Non-pigmented ciliary epithelial cell (primary cell): ENCODE measurements around the gene JARID2.

Experiments used
- DNase-seq: peaks from one replicate; pipeline ENCODE4 v3.0.0-alpha.2; 2010; ENCODE audit warnings: low read depth

JARID2 gene

DNA sequence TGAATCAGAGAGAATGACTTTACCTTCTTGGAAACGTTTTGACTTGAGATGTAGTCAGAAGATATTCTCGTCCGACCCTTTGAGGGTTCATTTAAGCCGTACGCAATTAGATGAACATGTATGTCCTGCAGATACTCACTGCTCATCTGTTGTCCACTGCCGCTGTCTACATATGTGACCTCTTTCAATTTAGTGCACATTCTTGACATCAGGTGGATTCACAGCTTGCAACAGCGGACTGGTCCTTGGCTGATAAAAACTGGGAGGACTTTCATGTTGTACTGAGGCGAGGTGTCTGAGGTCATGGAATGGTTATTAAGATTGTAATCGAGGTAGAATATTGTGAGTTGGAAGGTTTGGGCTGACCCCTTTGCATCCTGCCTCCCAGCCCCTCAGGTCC is 194.2 kb downstream of the JARID2 start:
- no peak for DNase-seq

GRCh38 chr6:15441215-15441868 is 195.5 kb downstream of the JARID2 start:
- no peak for DNase-seq

DNA sequence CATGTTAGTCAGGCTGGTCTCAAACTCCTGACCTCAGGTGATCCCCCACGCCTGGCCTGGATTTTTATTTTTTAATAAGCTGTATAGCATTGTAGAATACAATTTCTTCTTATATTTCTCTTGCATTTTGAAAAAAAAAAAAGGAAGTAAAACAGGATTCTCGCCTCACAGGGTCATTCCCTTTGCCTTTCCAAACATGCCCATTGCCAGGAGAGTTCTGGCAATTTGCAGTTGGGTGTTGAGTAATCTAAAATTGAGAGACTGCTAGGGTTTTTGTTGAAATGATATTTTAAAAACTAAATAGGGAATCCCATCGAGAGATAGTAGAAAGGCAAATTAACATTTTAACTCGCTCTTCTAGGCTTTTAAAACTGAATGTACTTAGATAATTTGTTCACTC is 196.1 kb downstream of the JARID2 start:
- DNase-seq, result no peak

- no peak for DNase-seq
Measured at GRCh38 chr6:15442467-15442866, 196.6 kb downstream of the JARID2 start.

- peak; percentile 70 for DNase-seq
Measured at GRCh38 chr6:15443119-15443830, 197.4 kb downstream of the JARID2 start.

- no peak for DNase-seq
Measured at GRCh38 chr6:15444081-15444731, 198.3 kb downstream of the JARID2 start.

GRCh38 chr6:15444881-15445280 is 199.0 kb downstream of the JARID2 start:
- DNase-seq, result no peak

DNA sequence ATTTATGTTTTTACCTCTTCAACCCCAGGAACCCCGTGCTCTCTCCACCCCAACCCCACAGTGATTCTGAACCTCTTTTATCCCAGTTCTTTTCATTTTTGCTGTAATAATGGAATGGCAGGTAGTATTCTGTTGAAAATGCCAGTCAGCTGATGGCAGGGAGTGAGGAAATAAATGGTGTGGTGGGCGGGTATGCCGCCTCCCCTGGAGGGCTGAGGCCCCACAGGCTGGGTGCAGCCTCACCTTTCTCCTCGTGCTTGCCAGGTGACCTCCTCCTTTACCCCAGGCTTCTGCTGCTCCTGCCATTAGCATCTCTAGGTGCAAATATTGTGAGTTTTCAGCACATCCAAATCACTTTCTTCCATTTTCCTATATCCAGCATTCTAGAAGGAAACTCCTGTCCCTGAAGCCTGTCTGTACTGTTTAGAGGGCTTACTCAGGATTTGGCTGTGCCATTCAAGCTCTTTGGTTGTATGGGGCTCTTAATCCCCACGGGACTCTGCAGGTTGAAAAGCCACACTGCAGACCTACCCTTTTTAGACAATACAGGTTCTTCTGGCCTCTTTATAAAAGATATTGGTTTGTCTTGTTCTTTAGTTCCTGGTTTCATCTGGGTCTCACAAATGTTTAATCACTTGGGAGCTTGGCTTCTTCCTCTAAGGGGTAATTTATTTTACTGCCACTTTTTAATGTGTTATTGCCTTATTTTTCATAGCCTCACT is 201.8 kb downstream of the JARID2 start:
- no peak for DNase-seq

GRCh38 chr6:15449011-15449410 is 203.1 kb downstream of the JARID2 start:
- DNase-seq, result no peak

DNA sequence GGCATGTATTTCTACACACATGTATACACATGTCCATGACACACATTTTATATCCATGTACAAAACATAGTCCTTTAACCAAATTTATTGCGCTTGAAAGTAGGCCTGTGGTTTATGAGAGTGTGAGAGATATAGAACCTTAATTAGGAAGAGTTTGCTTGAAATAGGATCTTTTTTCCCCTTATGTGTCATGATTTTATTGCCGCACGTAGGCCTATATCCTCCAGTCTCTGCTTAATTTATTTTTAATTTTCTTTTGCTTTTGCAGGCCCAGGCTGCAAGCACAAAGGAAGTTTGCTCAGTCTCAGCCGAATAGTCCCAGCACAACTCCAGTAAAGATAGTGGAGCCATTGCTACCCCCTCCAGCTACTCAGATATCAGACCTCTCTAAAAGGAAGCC is 205.9 kb downstream of the JARID2 start:
- no peak for DNase-seq

DNA sequence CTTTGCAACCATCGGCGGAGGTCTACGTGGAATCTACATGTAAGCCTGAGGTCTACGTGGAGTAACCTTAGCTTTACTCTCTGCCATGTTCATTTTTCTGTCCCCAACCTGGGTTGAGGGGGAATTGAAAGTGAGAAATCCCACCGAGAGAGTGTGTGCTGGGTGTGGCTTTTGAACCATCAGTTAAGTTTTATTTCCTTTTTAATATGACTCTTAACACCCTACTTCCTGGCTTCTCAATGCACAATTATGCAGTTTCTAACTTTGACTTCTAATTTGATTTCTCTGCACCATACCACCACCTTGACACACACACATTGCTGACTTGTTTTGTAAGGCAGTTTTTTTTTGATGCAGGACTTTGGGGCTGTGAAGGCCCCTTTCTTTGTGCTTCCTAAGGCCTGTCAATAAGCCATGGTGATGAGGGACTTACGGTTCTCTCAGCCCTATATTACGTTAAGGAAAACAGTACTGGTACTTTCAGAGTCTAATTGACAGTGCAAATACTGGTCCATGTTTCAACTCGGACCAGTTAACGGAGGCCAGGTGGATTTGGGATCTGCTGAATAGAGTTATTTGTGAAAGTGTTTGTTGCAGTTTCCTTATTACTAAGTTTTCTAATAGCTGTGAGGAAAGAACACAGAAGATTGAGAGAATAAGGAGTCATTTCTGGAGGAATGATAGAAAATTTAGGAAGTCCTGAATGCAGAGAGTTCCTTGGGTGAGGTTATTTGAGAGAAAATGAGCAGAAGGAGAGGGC is 206.5 kb downstream of the JARID2 start:
- no peak for DNase-seq

DNA sequence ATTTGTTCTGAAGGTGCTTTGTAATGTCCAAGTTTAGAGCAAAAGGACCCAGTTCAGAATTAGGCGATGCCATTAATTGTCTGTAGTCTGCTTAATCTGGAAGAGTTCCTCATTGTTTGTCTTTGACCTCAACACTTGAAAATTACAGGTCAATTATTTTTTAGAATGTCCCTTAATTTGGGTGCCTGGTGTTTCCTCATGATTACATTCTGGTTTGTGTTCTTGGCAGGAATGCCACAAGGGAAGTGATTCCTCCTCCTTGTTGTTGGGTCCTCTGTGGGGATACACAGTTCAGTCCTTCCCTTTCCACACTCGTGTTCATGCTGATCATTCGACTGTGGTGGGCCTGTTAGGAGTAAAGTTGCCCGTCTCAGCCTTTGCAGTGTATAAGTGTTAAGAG is 207.3 kb downstream of the JARID2 start:
- no peak for DNase-seq

GRCh38 chr6:15453622-15454021 is 207.8 kb downstream of the JARID2 start:
- no peak for DNase-seq

DNA sequence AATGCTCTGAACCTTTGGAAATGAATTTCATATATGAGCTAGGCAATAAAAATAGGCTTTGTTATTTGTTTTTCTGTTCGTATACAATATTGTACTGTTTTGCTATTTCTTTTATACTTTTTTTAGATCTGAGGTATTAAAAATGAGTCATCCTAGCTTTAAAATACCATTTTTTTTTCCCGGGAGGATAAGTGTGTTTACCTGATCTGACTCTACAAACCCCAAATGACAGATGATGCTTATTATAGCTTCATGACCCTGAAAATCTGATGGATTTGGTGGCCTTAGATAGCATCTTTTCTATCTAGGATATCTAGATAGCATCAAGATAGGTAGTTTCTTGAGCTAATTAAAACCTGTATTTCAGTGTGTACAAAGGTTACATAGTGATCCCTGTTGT is 210.6 kb downstream of the JARID2 start:
- DNase-seq, result no peak

- DNase-seq, result no peak
Measured at GRCh38 chr6:15457121-15457650, 211.3 kb downstream of the JARID2 start.

DNA sequence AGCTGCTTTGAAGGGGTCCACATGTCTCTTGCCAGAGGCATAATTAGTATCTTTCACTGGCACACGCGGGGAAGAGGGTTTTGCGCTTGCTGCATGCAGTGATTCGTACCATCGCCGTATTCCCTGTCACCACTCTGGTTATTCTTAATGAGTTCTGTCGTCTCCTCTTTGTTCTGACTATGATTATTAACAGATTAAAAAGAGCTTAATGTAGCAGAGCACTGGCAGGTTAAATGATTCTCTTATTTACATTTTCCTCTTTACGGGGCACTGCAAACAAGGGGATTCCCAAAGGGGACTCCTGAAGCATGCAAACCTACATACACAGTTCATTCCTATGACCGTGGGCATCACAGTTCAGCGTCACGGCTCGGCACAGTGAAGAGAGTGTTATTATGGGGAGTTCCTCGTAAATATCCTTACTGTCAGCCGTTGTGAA is 212.2 kb downstream of the JARID2 start:
- DNase-seq, result no peak

- DNase-seq, result no peak
Measured at GRCh38 chr6:15460110-15460727, 214.3 kb downstream of the JARID2 start.

- DNase-seq, result no peak
Measured at GRCh38 chr6:15461127-15461944, 215.5 kb downstream of the JARID2 start.

GRCh38 chr6:15462256-15462655 is 216.4 kb downstream of the JARID2 start:
- no peak for DNase-seq
